Left renal cortex interstitium (tissue), 4 donors: ENCODE measurements around the gene NMS. TPM values are rescaled to one million over a fixed set of nuclear protein-coding genes. Genes with fewer than 3 reads are reported as not detected.
"Not testable (repeated sequence)": the region's sequence is repeated elsewhere in the genome, so short reads cannot be mapped to it uniquely, and the experiment has no call there.

Source experiments
- DNase-seq, 4 donors: peaks; one replicate each; pipeline ENCODE4 v3.0.0-alpha.2; 2013; ENCODE audit warnings: low read depth in 4 of 4, low spot score in 2 of 4, missing footprints in 1 of 4
- polyA plus RNA-seq, 4 donors: library from polyadenylated mRNA; unstranded; fragments of 120-200 nt; gene quantifications; one replicate each; pipeline ENCODE4 v1.2.1, GENCODE V29; 2013; ENCODE audit not compliant: insufficient read length in 4 of 4

NMS gene
- not detected for polyA plus RNA-seq

GRCh38 chr2:100470182-100470581 is at the start of gene NMS:
TSS of gene NMS (plus strand) at chr2:100470482. CDS start at chr2:100470489, 7 bp downstream.
- DNase-seq, result no peak

- no peak for DNase-seq
Observed at GRCh38 chr2:100422320-100423055, 47.8 kb upstream of the NMS start.

DNA sequence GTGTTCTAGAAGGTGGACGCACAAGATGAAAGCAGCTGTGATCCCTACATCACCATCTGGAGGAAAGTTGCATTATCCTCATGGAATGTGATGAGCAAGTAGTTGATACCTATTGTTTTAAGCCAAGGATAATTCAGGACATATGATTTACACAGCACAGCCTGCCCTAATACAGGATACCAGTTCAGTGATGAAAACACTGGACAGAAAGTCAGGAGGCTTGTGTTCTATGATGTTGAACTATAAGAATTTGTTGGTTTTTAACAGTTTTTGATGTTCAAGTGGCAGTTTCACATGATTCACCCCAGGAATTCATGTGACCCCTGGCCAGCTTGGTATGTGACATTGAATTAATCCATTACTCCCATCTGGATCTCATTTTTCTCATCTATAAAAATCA is 46.7 kb upstream of the NMS start:
- no peak for DNase-seq

DNA sequence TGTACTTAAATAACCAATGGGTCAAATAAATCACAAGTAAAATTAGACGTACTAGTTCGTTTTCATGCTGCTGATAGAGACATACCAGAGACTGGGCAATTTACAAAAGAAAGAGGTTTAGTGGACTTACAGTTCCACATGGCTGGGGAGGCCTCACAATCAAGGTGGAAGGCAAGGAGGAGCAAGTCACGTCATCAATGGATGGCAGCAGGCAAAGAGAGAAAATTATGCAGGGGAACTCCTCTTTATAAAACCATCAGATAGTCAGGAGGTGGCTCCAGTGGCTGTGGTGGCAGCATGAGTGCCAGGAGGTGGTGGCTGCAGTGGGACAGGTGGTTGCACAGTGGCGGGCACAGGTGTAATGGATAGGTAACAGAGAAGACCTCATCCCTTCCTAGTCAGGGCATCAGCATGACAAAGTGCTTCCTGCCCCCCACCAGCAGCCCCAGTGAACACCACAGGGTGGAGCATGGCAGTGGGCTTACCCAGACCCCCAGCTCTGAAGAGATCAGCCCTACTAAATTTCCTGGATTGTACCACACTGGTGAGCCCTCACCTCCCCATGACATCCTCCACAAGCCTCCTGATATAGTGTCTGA is 45.9 kb upstream of the NMS start:
- no peak for DNase-seq

- DNase-seq, result no peak
Observed at GRCh38 chr2:100425107-100425506, 45.2 kb upstream of the NMS start.

DNA sequence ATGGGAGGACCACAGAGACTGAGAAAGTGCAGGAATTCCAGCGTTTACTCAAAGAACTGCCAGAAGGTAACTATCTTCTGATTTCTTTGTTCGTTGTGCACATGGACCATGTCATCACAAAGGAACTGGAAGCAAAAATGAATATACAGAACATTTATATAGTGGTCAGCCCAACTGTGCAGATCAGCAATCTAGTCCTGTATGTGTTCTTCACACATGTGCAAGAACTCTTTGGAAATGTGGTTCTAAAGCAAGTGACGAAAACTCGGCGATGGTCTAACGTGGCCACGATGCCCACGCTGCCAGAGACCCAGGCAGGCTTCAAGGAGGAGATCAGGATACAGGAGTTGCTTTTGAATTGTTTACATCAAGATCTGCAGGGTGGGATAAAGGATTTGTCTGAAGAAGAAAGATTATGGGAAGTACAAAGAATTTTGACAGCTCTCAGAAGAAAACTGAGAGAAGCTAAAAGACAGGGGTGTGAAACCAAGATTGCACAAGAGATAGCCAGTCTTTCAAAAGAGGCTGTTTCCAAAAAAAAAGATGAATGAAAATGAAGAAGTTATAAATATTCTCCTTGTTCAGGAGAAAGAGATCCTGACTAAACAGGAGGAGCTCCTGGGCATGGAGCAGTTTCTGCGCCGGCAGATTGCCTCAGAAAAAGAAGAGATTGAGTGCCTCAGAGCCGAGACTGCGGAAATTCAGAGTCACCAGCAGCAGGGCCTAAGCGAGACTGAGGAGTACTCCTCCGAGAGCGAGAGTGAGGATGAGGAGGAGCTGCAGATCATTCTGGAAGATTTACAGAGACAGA is 44.5 kb upstream of the NMS start:
- DNase-seq, result no peak

DNA sequence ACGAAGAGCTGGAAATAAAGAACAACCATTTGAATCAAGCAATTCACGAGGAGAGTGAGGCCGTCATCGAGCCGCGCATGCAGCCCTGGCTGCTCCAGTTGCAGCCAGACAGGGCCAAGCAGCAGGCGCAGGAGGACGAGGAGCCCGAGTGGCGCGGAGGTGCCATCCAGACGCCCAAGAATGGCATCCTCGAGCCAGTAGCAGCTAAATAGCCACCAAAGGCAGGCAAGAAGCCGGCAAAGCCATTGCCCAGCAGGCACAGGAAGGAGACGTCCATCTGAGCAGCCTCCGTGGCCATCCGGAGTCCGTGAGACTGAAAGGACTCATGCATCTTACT is 43.9 kb upstream of the NMS start:
- no peak for DNase-seq

DNA sequence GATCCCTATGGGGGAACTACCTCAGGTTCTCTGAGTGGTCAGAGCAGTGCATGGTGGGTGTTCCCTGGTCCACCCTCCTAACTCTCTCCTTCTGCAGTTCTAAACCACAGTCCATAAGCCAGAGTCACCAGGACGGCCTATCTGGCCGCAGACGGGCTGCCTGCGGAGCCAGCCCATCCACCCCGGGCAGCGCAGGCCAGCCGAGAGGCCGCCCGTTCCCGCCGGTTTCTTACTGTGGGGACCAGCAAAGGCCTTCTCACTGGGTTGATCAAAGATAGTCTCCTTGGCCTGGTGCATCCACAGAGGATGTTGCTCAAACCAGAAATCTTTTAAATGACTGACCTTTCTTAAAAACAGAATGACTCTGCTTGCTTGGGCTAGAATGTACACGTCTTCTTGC is 43.2 kb upstream of the NMS start:
- DNase-seq, result no peak

DNA sequence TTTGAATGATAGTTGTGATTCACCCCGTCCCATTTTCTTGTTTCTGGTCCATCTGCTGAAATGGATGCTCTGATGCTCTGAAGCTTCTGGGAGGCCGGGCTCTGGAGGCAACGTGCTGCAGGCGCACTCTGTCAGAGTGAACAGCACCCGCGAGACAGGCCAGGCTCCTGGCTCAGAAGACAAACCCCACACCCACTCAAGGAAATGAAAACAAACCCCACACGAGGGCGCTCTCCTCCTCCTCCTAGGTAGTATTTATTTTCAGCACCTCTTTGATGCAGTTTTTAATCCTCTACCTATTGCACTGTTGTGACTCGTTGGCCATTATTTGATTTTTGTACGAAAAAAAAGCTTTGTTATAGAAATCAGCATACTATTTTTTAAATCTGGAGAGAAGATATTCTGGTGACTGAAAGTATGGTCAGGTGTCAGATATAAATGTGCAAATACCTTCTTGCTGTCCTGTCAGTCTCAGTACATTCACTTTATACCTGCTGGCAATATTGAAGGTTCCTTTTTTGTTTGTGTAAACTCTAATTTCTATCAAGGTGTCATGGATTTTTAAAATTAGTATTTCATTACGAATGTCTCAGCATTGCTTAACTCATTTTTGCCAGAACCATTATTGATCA is 42.5 kb upstream of the NMS start:
- DNase-seq, result no peak

GRCh38 chr2:100429726-100430125 is 40.6 kb upstream of the NMS start:
- DNase-seq, result no peak

DNA sequence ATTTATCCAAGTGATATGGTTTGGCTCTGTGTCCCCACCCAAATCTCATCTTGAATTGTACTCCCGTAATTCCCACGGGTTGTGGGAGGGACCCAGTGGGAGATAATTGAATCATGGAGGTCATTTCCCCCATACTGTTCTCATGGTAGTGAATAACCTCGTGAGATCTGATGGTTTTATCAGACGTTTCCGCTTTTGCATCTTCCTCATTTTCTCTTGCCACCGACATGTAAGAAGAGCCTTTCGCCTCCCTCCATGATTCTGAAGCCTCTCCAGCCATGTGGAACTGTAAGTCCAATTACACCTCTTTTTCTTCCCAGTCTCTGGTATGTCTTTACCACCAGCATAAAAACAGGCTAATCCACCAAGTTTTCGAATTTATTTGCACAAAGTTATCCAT is 32.5 kb upstream of the NMS start:
- DNase-seq, result no peak

DNA sequence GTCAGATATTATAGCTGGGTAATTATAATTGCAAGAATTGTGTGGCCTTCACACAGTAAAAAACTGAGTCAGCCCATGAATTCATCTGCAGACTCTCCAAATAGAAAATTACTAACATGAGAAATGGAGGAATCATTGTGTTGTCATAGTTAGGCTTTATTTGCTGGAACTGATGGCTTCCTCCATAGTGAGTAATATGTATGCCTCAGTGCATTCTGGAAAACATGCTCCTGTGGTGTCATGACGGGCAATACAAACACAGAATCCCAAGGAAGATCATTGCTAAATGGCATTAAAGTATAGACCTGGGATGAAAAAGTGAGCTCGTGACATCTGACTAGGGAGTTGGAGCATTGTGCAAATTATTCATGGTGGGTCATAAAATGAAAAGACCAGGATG is 23.6 kb upstream of the NMS start:
- DNase-seq, result no peak

DNA sequence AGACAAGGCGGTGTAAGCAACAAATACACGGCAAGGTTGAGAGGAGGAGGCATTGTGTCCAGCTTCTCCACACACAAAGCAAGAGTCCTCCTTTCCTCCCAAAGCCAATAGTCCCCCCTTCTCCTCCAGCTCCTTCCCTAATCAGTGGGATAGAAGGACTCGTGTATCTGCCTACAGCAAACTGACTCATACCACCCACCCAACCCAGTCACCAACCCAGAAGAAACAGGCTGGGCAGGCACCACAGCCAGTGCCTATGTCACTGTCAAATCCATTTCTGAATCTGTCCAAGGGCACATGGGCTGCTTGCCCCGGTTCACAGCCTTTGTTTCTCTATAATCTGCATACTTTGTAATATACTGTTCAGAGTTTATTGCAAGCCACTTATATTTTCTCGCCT is 19.2 kb upstream of the NMS start:
- no peak for DNase-seq

DNA sequence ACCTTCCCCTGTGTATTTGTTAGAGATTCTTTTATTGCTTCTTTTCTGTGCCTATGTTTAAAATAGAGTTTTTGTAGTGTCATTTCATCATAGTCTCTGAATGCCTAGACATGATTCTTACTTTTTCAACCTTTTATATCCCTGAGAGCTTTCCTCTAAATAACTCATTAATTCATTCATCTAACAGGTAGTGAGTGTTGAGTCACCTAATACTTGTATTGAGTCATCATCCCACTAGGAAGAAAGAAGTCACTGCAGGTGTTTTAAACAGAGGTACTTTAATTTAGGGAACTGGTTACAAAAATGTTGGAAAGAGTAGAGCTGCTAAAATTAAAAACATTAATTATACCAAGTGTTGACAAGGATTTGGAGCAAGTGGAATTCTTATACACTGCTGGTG is 18.5 kb upstream of the NMS start:
- DNase-seq, result no peak

- no peak for DNase-seq
Observed at GRCh38 chr2:100453853-100454252, 16.4 kb upstream of the NMS start.

- DNase-seq, result not testable (repeated sequence)
Observed at GRCh38 chr2:100456357-100456756, 13.9 kb upstream of the NMS start.

- no peak for DNase-seq
Observed at GRCh38 chr2:100460904-100461530, 9.3 kb upstream of the NMS start.

GRCh38 chr2:100470898-100471514 is 724 bp downstream of the NMS start:
- DNase-seq, result peak; percentile 25 to 59 (median 40)

DNA sequence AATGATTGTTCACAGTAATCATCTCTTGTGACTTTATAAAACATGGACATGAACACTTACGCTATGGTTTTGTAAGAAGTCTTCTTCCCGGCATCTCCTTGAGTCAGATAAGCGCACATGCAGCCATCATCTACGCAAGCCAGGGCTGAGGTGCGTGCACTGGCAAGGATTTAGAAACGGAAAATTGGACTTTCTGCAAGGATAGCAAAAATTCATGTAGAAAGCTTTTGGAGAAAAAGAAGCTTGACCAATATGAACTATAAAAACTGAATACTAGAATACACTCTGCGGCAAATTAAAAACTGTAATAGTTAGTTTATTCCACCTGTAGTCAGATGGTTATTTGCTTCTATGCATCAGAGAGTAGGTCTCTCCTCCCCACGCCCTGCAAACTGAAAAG is 6.3 kb downstream of the NMS start:
- DNase-seq, result no peak

DNA sequence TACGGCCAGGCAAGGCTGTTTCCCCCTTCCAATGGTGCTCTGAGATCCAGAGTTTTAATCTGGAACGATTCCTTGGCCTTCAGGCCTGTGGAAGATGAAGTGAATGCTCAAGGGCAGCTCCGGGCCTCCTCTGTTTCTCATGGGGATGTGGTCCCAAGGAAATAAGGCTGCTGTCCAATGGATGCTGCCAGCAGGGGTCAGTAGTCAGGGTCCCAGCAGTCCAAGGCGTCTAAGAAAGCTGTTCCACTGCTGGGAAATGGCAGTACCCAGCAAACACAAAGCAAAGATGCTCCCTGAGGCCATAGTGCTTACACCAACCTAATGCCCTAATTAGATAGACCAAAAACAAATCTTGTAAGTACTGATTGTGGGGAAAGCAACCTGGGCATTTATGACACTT is 12.5 kb downstream of the NMS start:
- DNase-seq, result no peak
